ENCODE measurements around the gene KCNMA1. TPM values are rescaled to one million over a fixed set of nuclear protein-coding genes. Genes with fewer than 3 reads are reported as not detected.

The KCNMA1 gene
- total RNA-seq, 4 donors from 2014 or later: 146 to 300 (median 265) TPM

GRCh38 chr10:77410523-77410922 is 227.1 kb downstream of the KCNMA1 start:
- no peaks in the 10 kb centered on the region for H3K9me3 ChIP-seq
- no peaks in the 10 kb centered on the region for H3K27me3 ChIP-seq
- H3K27ac ChIP-seq (replicated peaks in 1 of 4): peak overlapping the region; percentile 53 to 75 (median 70)
- no peaks in the 10 kb centered on the region for H3K36me3 ChIP-seq
- 42% methylated on average over 9 of the region's 9 CpGs for WGBS
- peaks cover 7 to 99% (median 82%) of the 10 kb centered on the region in 4 donors for H3K4me1 ChIP-seq
- DNase-seq (ENCODE audit: extremely low spot score): no peak
- TF ChIP-seq EP300 (IDR thresholded peaks at IDR 0.05): no peak
- TF ChIP-seq CTCF (IDR thresholded peaks at IDR 0.05): no peak
- TF ChIP-seq POLR2AphosphoS5 (IDR thresholded peaks at IDR 0.05): no peak
- TF ChIP-seq POLR2A (IDR thresholded peaks at IDR 0.05; ENCODE audit: low read depth): no peak
- intact Hi-C loops (cut with DNase I): no loop called here
- no peak overlapping the region for H3K4me3 ChIP-seq

GRCh38 chr10:77409697-77410471 is 227.7 kb downstream of the KCNMA1 start:
- TF ChIP-seq EP300 (IDR thresholded peaks at IDR 0.05) (no peak), CTCF (IDR thresholded peaks at IDR 0.05) (no peak), POLR2A (IDR thresholded peaks at IDR 0.05; ENCODE audit: low read depth) (no peak), POLR2AphosphoS5 (IDR thresholded peaks at IDR 0.05) (no peak)
- H3K4me1 ChIP-seq: peaks cover 7 to 93% (median 84%) of the 10 kb centered on the region in 4 donors
- H3K27me3 ChIP-seq: no peaks in the 10 kb centered on the region
- 31% methylated on average over 4 of the region's 7 CpGs for WGBS
- no peak for DNase-seq (ENCODE audit: extremely low spot score)
- no peak overlapping the region for H3K4me3 ChIP-seq
- no peaks in the 10 kb centered on the region for H3K9me3 ChIP-seq
- peak overlapping the region; percentile 53 to 75 (median 70) for H3K27ac ChIP-seq (replicated peaks in 1 of 4)
- no peaks in the 10 kb centered on the region for H3K36me3 ChIP-seq
- intact Hi-C loops (cut with DNase I): no loop called here

GRCh38 chr10:77408259-77408658 is 229.3 kb downstream of the KCNMA1 start:
- H3K27me3 ChIP-seq: no peaks in the 10 kb centered on the region
- H3K27ac ChIP-seq (replicated peaks in 1 of 4): peak overlapping the region in 1 of 4 donors; percentile 80
- peaks cover 0 to 6% (median 2%) of the 10 kb centered on the region in 4 donors for H3K36me3 ChIP-seq
- peaks cover 7 to 77% (median 74%) of the 10 kb centered on the region in 4 donors for H3K4me1 ChIP-seq
- intact Hi-C loops (cut with DNase I): no loop called here
- WGBS: 90% methylated on average over 6 of the region's 8 CpGs
- TF ChIP-seq EP300 (IDR thresholded peaks at IDR 0.05) (no peak), POLR2AphosphoS5 (IDR thresholded peaks at IDR 0.05) (no peak), CTCF (IDR thresholded peaks at IDR 0.05) (no peak), POLR2A (IDR thresholded peaks at IDR 0.05; ENCODE audit: low read depth) (no peak)
- DNase-seq (ENCODE audit: extremely low spot score): no peak
- no peak overlapping the region for H3K4me3 ChIP-seq
- no peaks in the 10 kb centered on the region for H3K9me3 ChIP-seq

GRCh38 chr10:77406764-77407430 is 230.7 kb downstream of the KCNMA1 start:
- WGBS: 63% methylated on average over 5 of the region's 5 CpGs
- Histone ChIP-seq H3K4me1 (peaks cover 7 to 64% (median 61%) of the 10 kb centered on the region in 4 donors), H3K27me3 (no peaks in the 10 kb centered on the region), H3K4me3 (no peak overlapping the region), H3K36me3 (peaks cover 0 to 11% (median 4%) of the 10 kb centered on the region in 4 donors), H3K9me3 (no peaks in the 10 kb centered on the region), H3K27ac (replicated peaks in 1 of 4) (peak overlapping the region; percentile 58 to 80 (median 64))
- intact Hi-C loops (cut with DNase I): no loop called here
- DNase-seq (ENCODE audit: extremely low spot score): no peak
- no peak for TF ChIP-seq EP300 (IDR thresholded peaks at IDR 0.05)

- Histone ChIP-seq H3K4me1 (peaks cover 5 to 54% (median 50%) of the 10 kb centered on the region in 4 donors), H3K36me3 (peaks cover 0 to 11% (median 4%) of the 10 kb centered on the region in 4 donors), H3K27ac (replicated peaks in 1 of 4) (peak overlapping the region; percentile 58 to 80 (median 64)), H3K27me3 (no peaks in the 10 kb centered on the region), H3K4me3 (no peak overlapping the region), H3K9me3 (no peaks in the 10 kb centered on the region)
- TF ChIP-seq POLR2A (IDR thresholded peaks at IDR 0.05; ENCODE audit: low read depth): no peak
- peak; percentile 41 to 70 for TF ChIP-seq POLR2AphosphoS5 (IDR thresholded peaks at IDR 0.05)
- DNase-seq (ENCODE audit: extremely low spot score): no peak
- intact Hi-C loops (cut with DNase I): no loop called here
- WGBS: 5% methylated on average over 5 of the region's 5 CpGs
Observed at GRCh38 chr10:77405771-77406241, 231.8 kb downstream of the KCNMA1 start.
